Measurements from ENCODE around the gene CLBA1.

DNA sequence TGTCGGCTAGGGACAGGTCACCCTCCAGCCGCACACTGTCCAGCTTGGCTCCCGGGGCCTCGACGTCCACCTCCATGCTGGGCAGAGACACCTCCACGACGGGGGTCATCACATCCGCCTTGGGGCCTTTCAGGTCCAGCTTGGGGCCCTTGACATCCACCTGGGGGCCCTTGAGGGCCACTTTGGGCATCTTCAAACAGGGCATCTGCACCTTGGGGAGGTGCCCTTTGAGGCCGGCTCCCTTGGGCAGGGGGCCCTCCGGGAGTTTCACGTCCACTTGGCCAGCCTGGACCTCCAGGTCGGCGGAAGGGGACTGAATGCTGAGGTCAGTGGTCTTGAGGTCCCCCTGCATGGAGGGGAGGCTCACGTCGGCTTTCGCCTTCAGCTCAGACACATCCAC lies 43.0 kb upstream of the CLBA1 start:
- TF ChIP-seq EZH2 (IDR thresholded peaks at IDR 0.05; ENCODE audit: low read length, unreplicated experiment) = no peak
- TF ChIP-seq, protein P1, sequence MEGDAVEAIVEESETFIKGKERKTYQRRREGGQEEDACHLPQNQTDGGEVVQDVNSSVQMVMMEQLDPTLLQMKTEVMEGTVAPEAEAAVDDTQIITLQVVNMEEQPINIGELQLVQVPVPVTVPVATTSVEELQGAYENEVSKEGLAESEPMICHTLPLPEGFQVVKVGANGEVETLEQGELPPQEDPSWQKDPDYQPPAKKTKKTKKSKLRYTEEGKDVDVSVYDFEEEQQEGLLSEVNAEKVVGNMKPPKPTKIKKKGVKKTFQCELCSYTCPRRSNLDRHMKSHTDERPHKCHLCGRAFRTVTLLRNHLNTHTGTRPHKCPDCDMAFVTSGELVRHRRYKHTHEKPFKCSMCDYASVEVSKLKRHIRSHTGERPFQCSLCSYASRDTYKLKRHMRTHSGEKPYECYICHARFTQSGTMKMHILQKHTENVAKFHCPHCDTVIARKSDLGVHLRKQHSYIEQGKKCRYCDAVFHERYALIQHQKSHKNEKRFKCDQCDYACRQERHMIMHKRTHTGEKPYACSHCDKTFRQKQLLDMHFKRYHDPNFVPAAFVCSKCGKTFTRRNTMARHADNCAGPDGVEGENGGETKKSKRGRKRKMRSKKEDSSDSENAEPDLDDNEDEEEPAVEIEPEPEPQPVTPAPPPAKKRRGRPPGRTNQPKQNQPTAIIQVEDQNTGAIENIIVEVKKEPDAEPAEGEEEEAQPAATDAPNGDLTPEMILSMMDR (conservative IDR thresholded peaks at IDR 0.05; ENCODE audit: low read depth, low read length) = no peak

Data from PC-3 (cell line).